Activated naive CD4-positive, alpha-beta T cell treated with Interleukin-2 at 50 U/mL for 16 hours (primary cell): Measurements from ENCODE around the gene LEFTY2.
"Not testable (repeated sequence)": the region's sequence is repeated elsewhere in the genome, so short reads cannot be mapped to it uniquely, and the experiment has no call there.

ENCODE experiments used
- DNase-seq: peaks from one replicate; pipeline ENCODE4 v3.0.0-alpha.2; 2020

LEFTY2 gene

GRCh38 chr1:225950905-225951497 is 10.0 kb upstream of the LEFTY2 start:
- no peak for DNase-seq

DNA sequence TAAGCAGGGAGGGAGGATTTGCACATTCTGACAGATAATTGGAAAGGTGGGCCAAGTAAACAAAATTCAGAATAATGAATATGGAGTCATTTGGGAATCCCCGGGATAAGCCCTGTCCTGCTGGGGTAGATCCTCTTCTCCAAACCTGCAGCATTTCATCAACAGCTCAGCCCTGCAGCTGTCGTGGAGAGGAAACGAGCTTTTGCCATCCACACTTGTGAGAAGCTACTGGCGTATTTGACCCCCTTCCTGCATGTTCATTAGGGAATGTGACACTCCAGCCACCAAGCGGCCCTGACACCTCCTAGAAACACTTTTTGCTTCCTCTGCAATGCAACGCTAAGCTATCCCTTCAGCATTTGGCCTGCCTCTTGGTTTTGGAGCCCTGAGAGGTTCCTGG is 8.0 kb upstream of the LEFTY2 start:
- DNase-seq = no peak

GRCh38 chr1:225946803-225947202 is 5.8 kb upstream of the LEFTY2 start:
- no peak for DNase-seq

DNA sequence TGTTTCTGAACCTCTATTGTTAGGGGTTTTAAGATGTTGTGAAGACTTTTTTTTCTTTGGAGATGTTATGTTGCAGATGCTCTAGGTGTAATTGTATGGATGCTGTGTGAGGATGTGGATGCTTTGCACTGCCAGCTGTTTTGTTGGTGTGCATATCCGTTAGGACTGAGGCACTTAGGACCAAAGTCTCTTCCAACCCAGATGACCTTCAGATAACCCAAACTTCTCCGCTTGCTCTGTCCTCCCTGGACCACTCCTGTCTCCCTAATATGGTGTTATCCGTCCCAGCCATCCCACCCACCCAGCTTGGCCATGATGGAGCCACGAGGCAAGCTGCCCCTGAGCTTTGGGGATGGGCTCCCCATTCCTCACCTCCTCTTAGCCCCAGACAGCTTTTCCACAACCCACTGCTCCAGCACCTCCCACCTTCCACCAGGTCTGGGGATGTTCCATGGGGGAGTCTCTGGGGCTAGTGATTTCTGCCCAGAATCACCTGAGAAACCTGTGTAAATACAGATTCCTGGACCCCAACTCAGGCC is 5.1 kb upstream of the LEFTY2 start:
- no peak for DNase-seq

- DNase-seq = no peak
Measured at GRCh38 chr1:225945564-225945963, 4.5 kb upstream of the LEFTY2 start.

GRCh38 chr1:225944951-225945350 is 3.9 kb upstream of the LEFTY2 start:
- no peak for DNase-seq

- DNase-seq = no peak
Measured at GRCh38 chr1:225944387-225944786, 3.4 kb upstream of the LEFTY2 start.

DNA sequence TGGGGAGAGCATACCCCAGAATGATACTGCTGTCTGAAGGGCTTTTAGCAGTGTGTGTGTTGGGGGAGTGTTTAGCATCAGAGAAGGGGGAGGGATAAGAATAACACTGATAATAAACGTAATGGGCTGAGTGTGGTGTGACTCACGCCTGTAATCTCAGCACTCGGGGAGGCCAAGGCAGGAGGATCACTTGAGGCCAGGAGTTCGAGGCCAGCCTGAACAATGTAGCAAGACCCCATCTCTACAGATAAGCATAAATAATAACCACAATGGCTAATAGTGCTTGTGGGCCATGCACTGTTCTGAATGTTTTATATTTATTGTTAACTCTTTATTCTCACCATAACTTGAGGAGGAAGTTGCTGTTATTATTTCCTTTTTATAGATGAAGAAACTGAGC is 2.6 kb upstream of the LEFTY2 start:
- no peak for DNase-seq

- DNase-seq = no peak
Measured at GRCh38 chr1:225942574-225942973, 1.6 kb upstream of the LEFTY2 start.

- no peak for DNase-seq
Measured at GRCh38 chr1:225941942-225942222, 862 bp upstream of the LEFTY2 start.

GRCh38 chr1:225940385-225941151 is 452 bp downstream of the LEFTY2 start:
- no peak for DNase-seq

GRCh38 chr1:225939939-225940310 is 1.1 kb downstream of the LEFTY2 start:
- DNase-seq = not testable (repeated sequence)

GRCh38 chr1:225939097-225939938 is 1.7 kb downstream of the LEFTY2 start:
- not testable (repeated sequence) for DNase-seq

DNA sequence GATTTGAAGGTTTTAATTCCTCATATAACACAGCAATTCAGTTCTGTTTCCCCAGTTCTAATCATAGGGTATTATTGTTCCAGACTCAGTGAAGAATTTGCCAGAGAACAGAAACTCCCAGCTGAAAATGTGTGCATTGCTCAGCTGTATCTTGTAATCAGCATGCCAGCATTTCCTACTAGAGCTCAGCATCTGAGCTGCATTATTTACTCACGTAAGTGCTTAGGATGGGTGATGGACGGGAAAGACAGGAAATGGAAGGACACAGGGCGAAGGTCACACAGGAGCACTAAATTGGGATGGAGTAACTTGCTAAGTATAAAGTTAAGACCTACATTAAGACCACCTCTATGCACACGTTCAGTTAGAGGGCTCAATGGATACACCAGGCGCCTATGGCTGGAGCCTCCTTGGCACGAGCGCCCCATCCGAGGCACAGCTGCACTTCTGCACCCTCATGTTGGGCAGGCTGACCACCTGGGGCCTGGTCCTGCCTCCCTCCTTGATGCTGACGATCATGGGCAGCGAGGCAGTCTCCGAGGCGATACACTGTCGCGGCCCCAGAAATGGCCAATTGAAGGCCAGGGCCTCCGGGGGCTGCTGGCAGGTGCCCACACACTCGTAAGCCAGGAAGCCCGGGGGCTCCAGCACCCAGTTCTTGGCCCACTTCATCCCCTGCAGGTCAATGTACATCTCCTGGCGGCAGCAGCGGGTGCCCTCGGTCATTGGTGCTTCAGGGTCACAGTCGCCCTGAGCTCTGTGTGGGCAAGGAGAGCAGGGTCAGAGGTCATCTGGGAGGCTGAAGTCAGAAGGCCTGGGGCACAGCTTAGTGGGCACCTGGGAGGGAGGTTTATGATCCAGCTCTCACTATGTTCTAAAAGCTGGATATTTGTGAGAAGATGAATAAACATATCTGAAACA is 3.7 kb downstream of the LEFTY2 start:
- no peak for DNase-seq

- DNase-seq = no peak
Measured at GRCh38 chr1:225936523-225936922, 4.5 kb downstream of the LEFTY2 start.

DNA sequence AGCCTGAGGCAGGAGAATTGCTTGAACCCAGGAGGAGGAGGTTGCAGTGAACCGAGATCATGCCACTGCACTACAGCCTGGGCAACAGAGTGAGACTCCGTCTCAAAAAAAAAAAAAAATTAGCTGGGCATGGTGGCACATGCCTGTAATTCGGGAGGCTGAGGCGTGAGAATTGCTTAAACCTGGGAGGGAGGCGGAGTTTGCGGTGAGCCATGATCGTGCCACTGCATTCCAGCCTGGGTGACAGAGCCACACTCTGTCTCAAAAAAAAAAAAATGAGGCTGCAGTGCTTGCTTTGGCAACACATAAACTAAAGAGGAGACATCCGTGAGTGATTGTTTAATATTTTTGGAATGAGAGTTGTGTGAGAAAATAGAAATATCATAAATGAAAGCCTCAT is 4.9 kb downstream of the LEFTY2 start:
- not testable (repeated sequence) for DNase-seq

- DNase-seq = no peak
Measured at GRCh38 chr1:225934711-225935110, 6.3 kb downstream of the LEFTY2 start.

DNA sequence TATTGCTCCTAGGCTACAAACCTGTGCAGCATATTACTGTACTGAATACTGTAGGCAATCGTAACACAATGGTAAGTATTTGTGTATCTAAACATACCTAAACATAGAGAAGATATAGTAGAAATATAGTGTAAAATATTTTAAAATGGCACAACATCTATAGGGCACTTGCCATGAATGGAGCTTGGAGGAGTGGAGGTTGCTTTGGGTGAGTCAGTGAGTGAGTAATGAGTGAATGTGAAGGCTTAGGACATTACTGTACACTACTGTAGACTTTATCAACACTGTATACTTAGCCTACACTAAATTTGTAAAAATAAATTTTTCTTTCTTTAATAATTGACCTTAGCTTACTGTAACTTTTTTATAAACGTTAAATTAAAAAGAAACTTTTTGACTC is 7.9 kb downstream of the LEFTY2 start:
- no peak for DNase-seq

- DNase-seq = no peak
Measured at GRCh38 chr1:225931270-225932136, 9.5 kb downstream of the LEFTY2 start.

GRCh38 chr1:225930566-225930965 is 10.5 kb downstream of the LEFTY2 start:
- no peak for DNase-seq

DNA sequence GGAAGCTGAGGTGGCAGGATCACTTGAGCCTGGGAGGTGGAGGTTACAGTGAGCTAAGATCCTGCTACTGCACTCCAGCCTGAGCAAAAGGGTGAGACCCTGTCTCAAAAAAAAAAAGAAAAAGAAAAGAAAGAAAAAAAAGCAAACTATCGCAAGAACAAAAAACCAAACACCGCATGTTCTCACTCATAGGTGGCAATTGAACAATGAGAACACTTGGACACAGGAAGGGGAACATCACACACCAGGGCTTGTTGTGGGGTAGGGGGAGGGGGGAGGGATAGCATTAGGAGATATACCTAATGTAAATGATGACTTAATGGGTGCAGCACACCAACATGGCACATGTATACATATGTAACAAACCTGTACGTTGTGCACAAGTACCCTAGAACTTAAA is 11.6 kb downstream of the LEFTY2 start:
- DNase-seq = not testable (repeated sequence)
